HG03025 (cell line): ENCODE measurements around the gene SP100.
"Not testable (repeated sequence)": the region's sequence is repeated elsewhere in the genome, so short reads cannot be mapped to it uniquely, and the experiment has no call there.

Experiments
- ATAC-seq: cut with Tn5 transposase; IDR thresholded peaks from one replicate; pipeline ENCODE4 v1.9.1; 2021; ENCODE audit warnings: mild to moderate bottlenecking, moderate library complexity; ENCODE audit not compliant: unreplicated experiment, low FRiP score

The SP100 gene

GRCh38 chr2:230416061-230416721 is at the start of gene SP100:
TSS of gene SP100 (plus strand) at chr2:230416201. CDS start at chr2:230416297, 96 bp downstream.
- peak; percentile 80 for ATAC-seq

GRCh38 chr2:230382108-230382507 is 33.9 kb upstream of the SP100 start:
- ATAC-seq: no peak

GRCh38 chr2:230383453-230383852 is 32.5 kb upstream of the SP100 start:
- ATAC-seq: no peak

GRCh38 chr2:230384986-230385385 is 31.0 kb upstream of the SP100 start:
- ATAC-seq: no peak

- ATAC-seq: no peak
Observed at GRCh38 chr2:230394301-230394700, 21.7 kb upstream of the SP100 start.

- ATAC-seq: not testable (repeated sequence)
Observed at GRCh38 chr2:230398698-230399097, 17.3 kb upstream of the SP100 start.

- no peak for ATAC-seq
Observed at GRCh38 chr2:230400041-230400440, 16.0 kb upstream of the SP100 start.

GRCh38 chr2:230400454-230400853 is 15.5 kb upstream of the SP100 start:
- ATAC-seq: no peak

GRCh38 chr2:230401026-230401425 is 15.0 kb upstream of the SP100 start:
- ATAC-seq: not testable (repeated sequence)

- no peak for ATAC-seq
Observed at GRCh38 chr2:230403746-230404145, 12.3 kb upstream of the SP100 start.

GRCh38 chr2:230405824-230406223 is 10.2 kb upstream of the SP100 start:
- ATAC-seq: no peak

- no peak for ATAC-seq
Observed at GRCh38 chr2:230408244-230408842, 7.7 kb upstream of the SP100 start.

- ATAC-seq: not testable (repeated sequence)
Observed at GRCh38 chr2:230409316-230409715, 6.7 kb upstream of the SP100 start.

GRCh38 chr2:230410263-230410662 is 5.7 kb upstream of the SP100 start:
- no peak for ATAC-seq

GRCh38 chr2:230410861-230411569 is 5.0 kb upstream of the SP100 start:
- no peak for ATAC-seq

GRCh38 chr2:230411570-230412370 is 4.2 kb upstream of the SP100 start:
- no peak for ATAC-seq

- ATAC-seq: no peak
Observed at GRCh38 chr2:230412371-230412711, 3.7 kb upstream of the SP100 start.

GRCh38 chr2:230412846-230413245 is 3.2 kb upstream of the SP100 start:
- ATAC-seq: no peak

GRCh38 chr2:230413479-230413878 is 2.5 kb upstream of the SP100 start:
- no peak for ATAC-seq

- no peak for ATAC-seq
Observed at GRCh38 chr2:230414302-230414701, 1.7 kb upstream of the SP100 start.

- no peak for ATAC-seq
Observed at GRCh38 chr2:230417436-230417835, 1.4 kb downstream of the SP100 start.
